Thyroid gland (tissue), 4 donors: ENCODE results near the gene EPM2A. TPM values are rescaled to one million over a fixed set of nuclear protein-coding genes. Genes with fewer than 3 reads are reported as not detected.

ENCODE experiments used
- DNase-seq, 2 donors: peaks; one replicate each; pipeline ENCODE4 v3.0.0-alpha.2; 2019
- H3K27ac ChIP-seq, 3 donors: fragments of 200-600 bp; sonication (generic); 1 replicate in 2 of 3; 2 replicates in 1 of 3; pipeline ENCODE4 v1.5.1; 2016 to 2019; ENCODE audit warnings: mild to moderate bottlenecking in 1 of 3, moderate library complexity in 1 of 3
- H3K27me3 ChIP-seq: fragments of 200-600 bp; sonication (generic); one replicate; pipeline ENCODE4 v1.5.1; 2019
- H3K36me3 ChIP-seq, 2 donors: fragments of 200-600 bp; sonication (generic); one replicate each; pipeline ENCODE4 v1.5.1; 2016 to 2019
- H3K4me1 ChIP-seq, 2 donors: fragments of 200-600 bp; sonication (generic); one replicate each; pipeline ENCODE4 v1.5.1; 2017 to 2019
- H3K4me3 ChIP-seq, 3 donors: fragments of 200-600 bp; sonication (generic); replicated peaks in 1 of 3; 1 replicate in 2 of 3; 2 replicates in 1 of 3; pipeline ENCODE4 v1.5.1; 2016; ENCODE audit warnings: mild to moderate bottlenecking in 1 of 3
- H3K9me3 ChIP-seq: fragments of 200-600 bp; sonication (generic); one replicate; pipeline ENCODE4 v1.5.1; 2017
- POLR2A ChIP-seq, 2 donors: fragments of 450-650 bp; IDR thresholded peaks; one replicate each; pipeline ENCODE4 v1.6.1; 2017; ENCODE audit warnings: antibody characterized with exemption in 2 of 2, mild to moderate bottlenecking in 2 of 2, moderate library complexity in 1 of 2
- WGBS, 2 donors: methylation state at CpG; one replicate each; pipeline ENCODE4 v1.1.5; 2017; 5-methylcytosine and 5-hydroxymethylcytosine counted together
- intact Hi-C: fragments of 100-400 bp; cut with DNase I; formaldehyde crosslinking; loops from one replicate; pipeline ENCODE4 v1.15.1; 2023
- total RNA-seq, 4 donors: library from RNA; depleted of rRNA; stranded (reverse); fragments of >200 nt; gene quantifications; one replicate each; pipeline ENCODE4 v1.2.3, GENCODE V29; 2016
- TF ChIP-seq, protein P1 (sequence below), 6 experiments: fragments of 200-600 bp in 3 of 6; fragments of 450-650 bp in 3 of 6; sonication (generic) in 3 of 6; IDR thresholded peaks; one replicate each; pipeline ENCODE4 v1.5.1; 2016 to 2019; ENCODE audit warnings: antibody characterized with exemption in 6 of 6, mild to moderate bottlenecking in 2 of 6, inconsistent platforms in 1 of 6, moderate library complexity in 1 of 6

Gene EPM2A
- total RNA-seq, 4 donors from 2014 or later, result 11.4 to 53.8 (median 15.6) TPM

GRCh38 chr6:145731447-145731846 lies 3.9 kb downstream of the EPM2A start:
- no peaks in the 10 kb centered on the region for H3K27me3 ChIP-seq
- no peak for DNase-seq
- H3K4me3 ChIP-seq, result no peak overlapping the region
- intact Hi-C loops, result no loop called here
- no peaks in the 10 kb centered on the region for H3K36me3 ChIP-seq
- 91 to 94% methylated on average over 1 of the region's 1 CpG for WGBS, 2 donors
- no peak overlapping the region for H3K27ac ChIP-seq
- TF ChIP-seq POLR2A (IDR thresholded peaks at IDR 0.05), result no peak
- TF ChIP-seq, protein P1, sequence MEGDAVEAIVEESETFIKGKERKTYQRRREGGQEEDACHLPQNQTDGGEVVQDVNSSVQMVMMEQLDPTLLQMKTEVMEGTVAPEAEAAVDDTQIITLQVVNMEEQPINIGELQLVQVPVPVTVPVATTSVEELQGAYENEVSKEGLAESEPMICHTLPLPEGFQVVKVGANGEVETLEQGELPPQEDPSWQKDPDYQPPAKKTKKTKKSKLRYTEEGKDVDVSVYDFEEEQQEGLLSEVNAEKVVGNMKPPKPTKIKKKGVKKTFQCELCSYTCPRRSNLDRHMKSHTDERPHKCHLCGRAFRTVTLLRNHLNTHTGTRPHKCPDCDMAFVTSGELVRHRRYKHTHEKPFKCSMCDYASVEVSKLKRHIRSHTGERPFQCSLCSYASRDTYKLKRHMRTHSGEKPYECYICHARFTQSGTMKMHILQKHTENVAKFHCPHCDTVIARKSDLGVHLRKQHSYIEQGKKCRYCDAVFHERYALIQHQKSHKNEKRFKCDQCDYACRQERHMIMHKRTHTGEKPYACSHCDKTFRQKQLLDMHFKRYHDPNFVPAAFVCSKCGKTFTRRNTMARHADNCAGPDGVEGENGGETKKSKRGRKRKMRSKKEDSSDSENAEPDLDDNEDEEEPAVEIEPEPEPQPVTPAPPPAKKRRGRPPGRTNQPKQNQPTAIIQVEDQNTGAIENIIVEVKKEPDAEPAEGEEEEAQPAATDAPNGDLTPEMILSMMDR (IDR thresholded peaks at IDR 0.05), result no peak
- no peaks in the 10 kb centered on the region for H3K4me1 ChIP-seq
- H3K9me3 ChIP-seq, result no peaks in the 10 kb centered on the region

GRCh38 chr6:145729887-145730286 lies 5.4 kb downstream of the EPM2A start:
- no peak for DNase-seq
- Histone ChIP-seq H3K36me3 (no peaks in the 10 kb centered on the region), H3K9me3 (no peaks in the 10 kb centered on the region), H3K27me3 (no peaks in the 10 kb centered on the region), H3K4me3 (no peak overlapping the region), H3K27ac (no peak overlapping the region), H3K4me1 (no peaks in the 10 kb centered on the region)
- 87 to 93% methylated on average over 2 of the region's 2 CpGs for WGBS, 2 donors
- intact Hi-C loops, result no loop called here
- TF ChIP-seq POLR2A (IDR thresholded peaks at IDR 0.05), result no peak
- TF ChIP-seq, protein P1 (IDR thresholded peaks at IDR 0.05), result no peak

- Histone ChIP-seq H3K36me3 (no peaks in the 10 kb centered on the region), H3K4me3 (no peak overlapping the region), H3K4me1 (no peaks in the 10 kb centered on the region), H3K27me3 (no peaks in the 10 kb centered on the region), H3K27ac (no peak overlapping the region), H3K9me3 (no peaks in the 10 kb centered on the region)
- TF ChIP-seq, protein P1 (IDR thresholded peaks at IDR 0.05), result no peak
- TF ChIP-seq POLR2A (IDR thresholded peaks at IDR 0.05), result no peak
- 92 to 100% methylated on average over 1 of the region's 1 CpG for WGBS, 2 donors
- DNase-seq, result no peak
- intact Hi-C loops, result no loop called here
These were observed 6.6 kb downstream of the EPM2A start for GRCh38 chr6:145728444-145729385.

DNA sequence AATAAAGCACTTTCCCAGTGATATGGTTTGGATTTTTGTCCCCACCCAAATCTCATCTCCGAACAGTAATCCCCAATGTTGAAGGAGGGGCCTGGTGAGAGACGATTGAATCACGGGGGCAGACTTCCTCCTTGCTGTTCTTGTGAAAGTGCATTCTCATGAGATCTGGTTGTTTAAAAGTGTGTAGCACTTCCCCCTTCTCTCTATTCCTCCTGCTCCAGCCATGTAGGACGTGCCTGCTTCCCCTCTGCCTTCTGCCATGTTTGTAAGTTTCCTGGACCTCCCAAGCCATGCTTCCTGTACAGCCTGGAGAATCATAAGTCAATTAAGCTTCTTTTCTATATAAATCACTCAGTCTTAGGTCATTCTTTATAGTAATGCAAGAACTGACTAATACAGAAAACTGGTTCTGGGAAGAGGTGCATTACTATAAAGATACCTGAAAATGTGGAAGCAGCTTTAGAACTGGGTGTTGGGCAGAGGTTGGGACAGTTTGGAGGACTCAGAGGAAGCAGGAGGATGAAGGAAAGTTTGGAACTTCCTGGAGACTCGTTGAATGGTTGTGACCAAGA lies 7.4 kb downstream of the EPM2A start:
- TF ChIP-seq, protein P1 (IDR thresholded peaks at IDR 0.05), result no peak
- TF ChIP-seq POLR2A (IDR thresholded peaks at IDR 0.05), result no peak
- no peak overlapping the region for H3K27ac ChIP-seq
- WGBS, 2 donors, result 79 to 89% methylated on average over 5 of the region's 5 CpGs
- no peaks in the 10 kb centered on the region for H3K27me3 ChIP-seq
- H3K4me3 ChIP-seq, result no peak overlapping the region
- DNase-seq, result no peak
- intact Hi-C loops, result no loop called here
- H3K9me3 ChIP-seq, result no peaks in the 10 kb centered on the region
- H3K36me3 ChIP-seq, result no peaks in the 10 kb centered on the region
- no peaks in the 10 kb centered on the region for H3K4me1 ChIP-seq

DNA sequence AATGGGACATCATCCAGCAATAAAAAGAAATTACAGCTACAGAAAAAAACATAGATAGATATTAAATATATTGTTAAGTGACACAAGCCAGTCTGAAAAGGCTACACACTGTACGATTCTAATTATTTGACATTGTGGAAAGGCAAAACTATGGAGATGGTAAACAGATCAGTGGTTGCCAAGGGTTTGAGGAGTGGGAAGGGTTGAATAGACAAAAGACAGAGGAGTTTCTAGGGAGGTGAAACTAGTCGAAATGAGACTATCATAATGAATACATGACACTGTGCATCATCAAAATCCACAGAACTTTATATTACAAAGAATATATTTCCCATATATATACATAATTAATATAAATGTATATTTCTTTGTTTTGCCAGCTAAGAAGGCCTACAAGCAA lies 9.8 kb downstream of the EPM2A start:
- no peaks in the 10 kb centered on the region for H3K27me3 ChIP-seq
- 88 to 92% methylated on average over 2 of the region's 2 CpGs for WGBS, 2 donors
- H3K27ac ChIP-seq, result no peak overlapping the region
- H3K4me1 ChIP-seq, result no peaks in the 10 kb centered on the region
- no peak overlapping the region for H3K4me3 ChIP-seq
- no peak for TF ChIP-seq POLR2A (IDR thresholded peaks at IDR 0.05)
- TF ChIP-seq, protein P1 (IDR thresholded peaks at IDR 0.05), result no peak
- intact Hi-C loops, result no loop called here
- H3K36me3 ChIP-seq, result no peaks in the 10 kb centered on the region
- DNase-seq, result no peak
- no peaks in the 10 kb centered on the region for H3K9me3 ChIP-seq
